Breast epithelium (tissue), 4 donors: Measurements from ENCODE around the gene NMRK2. TPM values are rescaled to one million over a fixed set of nuclear protein-coding genes. Genes with fewer than 3 reads are reported as not detected.

ENCODE experiments used
- DNase-seq, 2 donors: peaks; one replicate each; pipeline ENCODE4 v3.0.0-alpha.2; 2019; ENCODE audit warnings: low spot score in 2 of 2
- H3K27ac ChIP-seq, 2 donors: fragments of 200-600 bp; sonication (generic) in 1 of 2; one replicate each; pipeline ENCODE4 v1.5.1; 2016 to 2019; ENCODE audit warnings: mild to moderate bottlenecking in 1 of 2
- H3K27me3 ChIP-seq, 2 donors: fragments of 200-600 bp; sonication (generic) in 1 of 2; one replicate each; pipeline versions ENCODE4 v1.5.1 to v1.6.0; 2017 to 2019; ENCODE audit warnings: control low read depth in 1 of 2, mild to moderate bottlenecking in 1 of 2
- H3K36me3 ChIP-seq: fragments of 200-600 bp; one replicate; pipeline ENCODE4 v1.5.1; 2019
- H3K4me1 ChIP-seq, 2 donors: fragments of 200-600 bp; sonication (generic); one replicate each; pipeline ENCODE4 v1.5.1; 2016 to 2019; ENCODE audit warnings: control low read depth in 1 of 2
- H3K4me3 ChIP-seq, 3 donors: fragments of 200-600 bp; sonication (generic); 1 replicate in 2 of 3; 2 replicates in 1 of 3; pipeline ENCODE4 v1.5.1; 2016 to 2019; ENCODE audit warnings: mild to moderate bottlenecking in 3 of 3, moderate library complexity in 2 of 3
- H3K9me3 ChIP-seq, 2 donors: fragments of 200-600 bp; sonication (generic) in 1 of 2; one replicate each; pipeline ENCODE4 v1.5.1; 2016 to 2019; ENCODE audit warnings: control low read depth in 1 of 2
- POLR2A ChIP-seq: fragments of 450-650 bp; IDR thresholded peaks from one replicate; pipeline ENCODE4 v1.6.1; 2016; ENCODE audit warnings: antibody characterized with exemption, mild to moderate bottlenecking, moderate library complexity
- POLR2AphosphoS5 ChIP-seq, 3 donors: sonication (generic); formaldehyde crosslinking; IDR thresholded peaks; one replicate each; pipeline ENCODE4 v1.6.1; 2017; ENCODE audit warnings: antibody characterized with exemption in 3 of 3
- intact Hi-C: fragments of 100-400 bp; cut with DNase I; formaldehyde crosslinking; loops from one replicate; pipeline ENCODE4 v1.15.1; 2023; ENCODE audit warnings: low total_unique reads
- total RNA-seq, 3 donors: library from RNA; depleted of rRNA; stranded (reverse); fragments of >200 nt; gene quantifications; one replicate each; pipeline ENCODE4 v1.1.0, GENCODE V29; 2016
- TF ChIP-seq, protein P1 (sequence below), 3 donors: fragments of 450-650 bp; IDR thresholded peaks; one replicate each; pipeline ENCODE4 v1.5.1; 2016 to 2017; ENCODE audit warnings: antibody characterized with exemption in 3 of 3, mild to moderate bottlenecking in 3 of 3, moderate library complexity in 3 of 3

NMRK2 gene
- total RNA-seq, 3 donors from 2014 or later: 0.73 to 0.98 TPM; not detected in 1

- H3K4me3 ChIP-seq: peak within 1 kb of the TSS; percentile 96 to 98 (median 97)
- H3K27ac ChIP-seq: peak within 1 kb of the TSS; percentile 98 to 99
- H3K27me3 ChIP-seq: no peaks in the 10 kb centered on the region
- TF ChIP-seq, protein P1, sequence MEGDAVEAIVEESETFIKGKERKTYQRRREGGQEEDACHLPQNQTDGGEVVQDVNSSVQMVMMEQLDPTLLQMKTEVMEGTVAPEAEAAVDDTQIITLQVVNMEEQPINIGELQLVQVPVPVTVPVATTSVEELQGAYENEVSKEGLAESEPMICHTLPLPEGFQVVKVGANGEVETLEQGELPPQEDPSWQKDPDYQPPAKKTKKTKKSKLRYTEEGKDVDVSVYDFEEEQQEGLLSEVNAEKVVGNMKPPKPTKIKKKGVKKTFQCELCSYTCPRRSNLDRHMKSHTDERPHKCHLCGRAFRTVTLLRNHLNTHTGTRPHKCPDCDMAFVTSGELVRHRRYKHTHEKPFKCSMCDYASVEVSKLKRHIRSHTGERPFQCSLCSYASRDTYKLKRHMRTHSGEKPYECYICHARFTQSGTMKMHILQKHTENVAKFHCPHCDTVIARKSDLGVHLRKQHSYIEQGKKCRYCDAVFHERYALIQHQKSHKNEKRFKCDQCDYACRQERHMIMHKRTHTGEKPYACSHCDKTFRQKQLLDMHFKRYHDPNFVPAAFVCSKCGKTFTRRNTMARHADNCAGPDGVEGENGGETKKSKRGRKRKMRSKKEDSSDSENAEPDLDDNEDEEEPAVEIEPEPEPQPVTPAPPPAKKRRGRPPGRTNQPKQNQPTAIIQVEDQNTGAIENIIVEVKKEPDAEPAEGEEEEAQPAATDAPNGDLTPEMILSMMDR (IDR thresholded peaks at IDR 0.05): no peak
- TF ChIP-seq POLR2A: peak; percentile 99
- peak; percentile 100 for TF ChIP-seq POLR2AphosphoS5 (IDR thresholded peaks at IDR 0.05)
- peaks cover 17 to 32% of the 10 kb centered on the region in 2 donors for H3K4me1 ChIP-seq
- no peaks in the 10 kb centered on the region for H3K9me3 ChIP-seq
- DNase-seq: peak; percentile 85 to 92
- peaks cover 30% of the 10 kb centered on the region for H3K36me3 ChIP-seq
- intact Hi-C loops: loop anchor here (5.0 kb wide), 1 partner anchor 77 kb away; no protein-coding TSS in a partner anchor
These were observed 52.2 kb downstream of the NMRK2 start, which contains the start of gene EEF2 for GRCh38 chr19:3984908-3985642. Gene EEF2 (minus strand): TSS chr19:3985463. CDS start chr19:3985380, 83 bp downstream.

- Histone ChIP-seq H3K4me3 (peak overlapping the region; percentile 96 to 98 (median 97)), H3K9me3 (no peaks in the 10 kb centered on the region), H3K4me1 (peaks cover 17 to 32% of the 10 kb centered on the region in 2 donors), H3K36me3 (peaks cover 23% of the 10 kb centered on the region), H3K27me3 (no peaks in the 10 kb centered on the region), H3K27ac (peak overlapping the region; percentile 98 to 99)
- TF ChIP-seq POLR2AphosphoS5 (IDR thresholded peaks at IDR 0.05) (no peak), POLR2A (no peak)
- TF ChIP-seq, protein P1 (IDR thresholded peaks at IDR 0.05): no peak
- DNase-seq: peak in 1 of 2 donors; percentile 16
- intact Hi-C loops: no loop called here
These were observed 52.9 kb downstream of the NMRK2 start for GRCh38 chr19:3985643-3986259.

GRCh38 chr19:3986260-3987041 lies 53.6 kb downstream of the NMRK2 start:
- no peaks in the 10 kb centered on the region for H3K27me3 ChIP-seq
- peak overlapping the region; percentile 98 to 99 for H3K27ac ChIP-seq
- peak in 1 of 2 donors; percentile 38 for DNase-seq
- intact Hi-C loops: no loop called here
- H3K9me3 ChIP-seq: no peaks in the 10 kb centered on the region
- TF ChIP-seq POLR2A (no peak), POLR2AphosphoS5 (IDR thresholded peaks at IDR 0.05) (no peak)
- TF ChIP-seq, protein P1 (IDR thresholded peaks at IDR 0.05): peak in 2 of 3 donors; percentile 54 to 57
- H3K4me1 ChIP-seq: peaks cover 17 to 32% of the 10 kb centered on the region in 2 donors
- peak overlapping the region; percentile 96 to 98 (median 97) for H3K4me3 ChIP-seq
- peaks cover 16% of the 10 kb centered on the region for H3K36me3 ChIP-seq

GRCh38 chr19:3987619-3988371 lies 54.9 kb downstream of the NMRK2 start:
- Histone ChIP-seq H3K9me3 (no peaks in the 10 kb centered on the region), H3K4me1 (peaks cover 17 to 30% of the 10 kb centered on the region in 2 donors), H3K27me3 (no peaks in the 10 kb centered on the region), H3K27ac (no peak overlapping the region), H3K36me3 (peaks cover 6% of the 10 kb centered on the region), H3K4me3 (peak overlapping the region in 2 of 3 donors; percentile 44 to 96)
- intact Hi-C loops: no loop called here
- peak; percentile 76 to 79 for DNase-seq
- TF ChIP-seq, protein P1 (IDR thresholded peaks at IDR 0.05): peak; percentile 55 to 86 (median 72)
- TF ChIP-seq POLR2AphosphoS5 (IDR thresholded peaks at IDR 0.05): no peak
